K562 (cell line): Measurements from ENCODE around the gene SRM. TPM values are rescaled to one million over a fixed set of nuclear protein-coding genes. Genes with fewer than 3 reads are reported as not detected.

Experiments used
- ATAC-seq: fragments of 200-7000 bp; cut with Tn5 transposase; 3 replicates; pipeline ENCODE4 v1.9.1; 2020; ENCODE audit warnings: moderate library complexity
- BruUV-seq: library from RNA; stranded (reverse); fragments of 400-500 nt; replicated peaks from 2 replicates; lab custom pipeline; 2021; lab: Mats Ljungman, UMichigan
- CTCF ChIA-PET: fragments of 300-600 bp; formaldehyde crosslinking; extraction: SDS; loops from one replicate; lab custom pipeline; 2021; ENCODE audit warnings: low intra/inter-chr PET ratio; lab: Yijun Ruan, JAX
- POLR2A ChIA-PET: fragments of 300-600, 350-650 bp; sonication (Branson Sonifier 250); formaldehyde crosslinking; extraction: SDS; loops from one replicate; lab custom pipeline; 2021; ENCODE audit warnings: antibody characterized with exemption, inconsistent platforms; lab: Yijun Ruan, JAX
- DNase-seq, 4 experiments: peaks; one replicate each; pipeline versions ENCODE4 v3.0.0 to v3.0.0-alpha.2; 2011 to 2018; ENCODE audit warnings: low spot score in 3 of 4, mixed read lengths in 3 of 4; ENCODE audit errors: extremely low read depth in 1 of 4
- FAIRE-seq: peaks from 2 replicates; lab custom pipeline; 2011; peaks lifted over from hg19 to GRCh38; lab: Jason Lieb, UNC
- H2AFZ ChIP-seq: 2 replicates; pipeline ENCODE4 v1.6.0; 2011; ENCODE audit warnings: low read depth, low read length, control low read depth, inconsistent platforms
- H3K27ac ChIP-seq: fragments of 200-600 bp; 3 replicates; pipeline ENCODE4 v1.8.0; 2011; ENCODE audit warnings: low read depth, mild to moderate bottlenecking, control low read depth, inconsistent platforms, low read length, moderate library complexity, mixed read lengths; ENCODE audit errors: extremely low read depth
- H3K27me3 ChIP-seq, 2 experiments: fragments of 300-600 bp in 1 of 2; 2 replicates in 1 of 2; 3 replicates in 1 of 2; pipeline versions ENCODE4 v1.6.0 to v1.8.0; 2011; ENCODE audit warnings: inconsistent platforms in 2 of 2, low read length in 2 of 2, mild to moderate bottlenecking in 1 of 2, mixed read lengths in 1 of 2, moderate library complexity in 1 of 2; ENCODE audit not compliant: control insufficient read depth in 2 of 2, insufficient read depth in 2 of 2
- H3K36me3 ChIP-seq: fragments of 300-600 bp; 3 replicates; pipeline ENCODE4 v1.8.0; 2011; ENCODE audit warnings: mild to moderate bottlenecking, low read length, inconsistent platforms; ENCODE audit not compliant: control insufficient read depth, insufficient read depth
- H3K4me1 ChIP-seq, 2 experiments: fragments of 200-600 bp in 1 of 2; replicated peaks in 1 of 2; 2 replicates in 1 of 2; 3 replicates in 1 of 2; pipeline versions ENCODE4 v1.5.1 to v1.8.0; 2011; ENCODE audit warnings: inconsistent platforms in 2 of 2, low read length in 2 of 2, mild to moderate bottlenecking in 1 of 2, mixed read lengths in 1 of 2, moderate library complexity in 1 of 2; ENCODE audit not compliant: control insufficient read depth in 2 of 2, insufficient read depth in 2 of 2
- H3K4me2 ChIP-seq: 2 replicates; pipeline ENCODE4 v1.6.1; 2011; ENCODE audit warnings: low read length, control low read depth, inconsistent platforms, mixed read lengths; ENCODE audit not compliant: insufficient read depth
- H3K4me3 ChIP-seq: fragments of 200-600 bp; sonication (generic), shearing (Covaris generic); 2 replicates; pipeline ENCODE4 v1.5.1; 2016; ENCODE audit warnings: control low read depth, inconsistent platforms
- H3K79me2 ChIP-seq: fragments of 200-600 bp; 3 replicates; pipeline ENCODE4 v1.8.0; 2011; ENCODE audit warnings: low read length, inconsistent platforms; ENCODE audit not compliant: control insufficient read depth, insufficient read depth
- H3K9ac ChIP-seq, 2 experiments: 2 replicates each; pipeline versions ENCODE4 v1.6.0 to v1.6.1; 2011; ENCODE audit warnings: low read depth in 2 of 2, low read length in 2 of 2, control low read depth in 1 of 2, inconsistent platforms in 1 of 2, mild to moderate bottlenecking in 1 of 2, mixed read lengths in 1 of 2; ENCODE audit not compliant: insufficient read depth in 1 of 2
- H3K9me1 ChIP-seq: one replicate; pipeline ENCODE4 v1.6.0; 2011; ENCODE audit warnings: inconsistent platforms, mild to moderate bottlenecking, low read length, moderate library complexity; ENCODE audit not compliant: control insufficient read depth, insufficient read depth
- H3K9me3 ChIP-seq: replicated peaks from 2 replicates; pipeline ENCODE4 v1.5.1; 2011; ENCODE audit warnings: low read depth, low read length, inconsistent platforms; ENCODE audit not compliant: control insufficient read depth, insufficient read depth
- H4K20me1 ChIP-seq: replicated peaks from 2 replicates; pipeline ENCODE4 v1.6.1; 2011; ENCODE audit warnings: low read length, inconsistent platforms, mixed read lengths; ENCODE audit not compliant: control insufficient read depth, insufficient read depth
- CREBBP ChIP-seq: IDR thresholded peaks from one replicate; pipeline ENCODE4 v1.6.1; 2012; ENCODE audit warnings: low read depth, mild to moderate bottlenecking, control low read depth, inconsistent platforms, low read length
- ETV5 ChIP-seq: sonication (generic); formaldehyde crosslinking; IDR thresholded peaks from 2 replicates; pipeline ENCODE4 v1.4.0; 2020; ENCODE audit warnings: low read depth, mild to moderate bottlenecking, missing genetic modification reagents
- KDM5B ChIP-seq: fragments of 200-600 bp; sonication (generic); IDR thresholded peaks from 2 replicates; pipeline ENCODE4 v1.6.1; 2012; ENCODE audit warnings: low read depth, mild to moderate bottlenecking, moderate library complexity, low read length, control low read depth, inconsistent platforms; ENCODE audit not compliant: insufficient replicate concordance
- L3MBTL2 ChIP-seq: fragments of 450-650 bp; IDR thresholded peaks from 2 replicates; pipeline ENCODE4 v1.6.1; 2016; ENCODE audit warnings: mild to moderate bottlenecking, moderate library complexity
- MNT ChIP-seq, 2 experiments: fragments of 450-650 bp; conservative IDR thresholded peaks; 2 replicates each; pipeline ENCODE4 v1.6.1; 2017; ENCODE audit warnings: mild to moderate bottlenecking in 2 of 2, moderate library complexity in 2 of 2
- NR2C2 ChIP-seq, 2 experiments: fragments of 200-800 bp in 1 of 2; sonication (Bioruptor generic) in 1 of 2; sonication (generic) in 1 of 2; formaldehyde crosslinking in 1 of 2; IDR thresholded peaks; 2 replicates each; pipeline versions ENCODE4 v1.6.1 to v1.8.0; 2016 to 2022; ENCODE audit warnings: mild to moderate bottlenecking in 1 of 2, missing compliant biosample characterization in 1 of 2, missing genetic modification characterization in 1 of 2, missing genetic modification reagents in 1 of 2
- RBBP5 ChIP-seq: fragments of 200-600 bp; sonication (generic); IDR thresholded peaks from 2 replicates; pipeline ENCODE4 v1.6.1; 2012; ENCODE audit warnings: borderline replicate concordance, mild to moderate bottlenecking, low read length, control low read depth, inconsistent platforms; ENCODE audit not compliant: insufficient read depth, poor library complexity, severe bottlenecking
- U2AF2 ChIP-seq: fragments of 200-400 bp; formaldehyde crosslinking; optimal IDR thresholded peaks from 2 replicates; pipeline ENCODE3; 2017; ENCODE audit warnings: low read depth, mild to moderate bottlenecking, low read length
- ZNF431 ChIP-seq: sonication (generic); formaldehyde crosslinking; IDR thresholded peaks from 2 replicates; pipeline ENCODE4 v1.8.0; 2022; ENCODE audit warnings: mild to moderate bottlenecking, missing genetic modification reagents
- ZNF57 ChIP-seq: fragments of 450-650 bp; formaldehyde crosslinking; IDR thresholded peaks from 2 replicates; pipeline ENCODE4 v1.4.0; 2020; ENCODE audit warnings: mild to moderate bottlenecking, moderate library complexity
- WGBS: fragments of 100-300 bp; shearing (Covaris generic); methylation state at CpG from one replicate; pipeline ENCODE4 v1.1.6; 2016; ENCODE audit warnings: low coverage, mixed read lengths; ENCODE audit not compliant: insufficient coverage; ENCODE audit errors: missing lambda C conversion rate; 5-methylcytosine and 5-hydroxymethylcytosine counted together
- in situ Hi-C: fragments of 300-500 bp; cut with MboI; formaldehyde crosslinking; loops from 4 replicates; pipeline ENCODE4 v1.15.0; 2018; ENCODE audit warnings: inconsistent platforms, mixed read lengths
- intact Hi-C: fragments of 100-400 bp; cut with micrococcal nuclease; formaldehyde crosslinking; loops from 2 replicates; pipeline ENCODE4 v1.14.2; 2022
- polyA plus RNA-seq, 8 experiments: library from polyadenylated mRNA; depleted of rRNA in 4 of 8; stranded (reverse) in 5 of 8; unstranded in 3 of 8; fragments of >200 nt; fragmentation: Nextera tagmentation in 2 of 8; fragmentation: Illumina TruSeq in 1 of 8; extraction: Ambion mirVana in 2 of 8; extraction: Trizol in 1 of 8; gene quantifications; 2 replicates each; pipeline versions ENCODE4 v1.2.1 to v1.2.3, GENCODE V29; 2011 to 2014; ENCODE audit warnings: inconsistent platforms in 1 of 8, missing spikeins in 1 of 8
- total RNA-seq, 7 experiments: library from RNA; depleted of rRNA in 6 of 7; stranded (reverse); fragments of >200 nt in 6 of 7; fragmentation: Illumina TruSeq in 2 of 7; extraction: Trizol in 2 of 7; gene quantifications; 2 replicates each; pipeline versions ENCODE4 v1.2.1 to v1.2.3, GENCODE V29; 2011 to 2021; ENCODE audit warnings: low replicate concordance in 1 of 7
- TF ChIP-seq, protein P1 (sequence below): sonication (generic); formaldehyde crosslinking; IDR thresholded peaks from 2 replicates; pipeline ENCODE4 v1.8.0; 2022; ENCODE audit warnings: mild to moderate bottlenecking, missing genetic modification reagents
- TF ChIP-seq, protein P2 (sequence below), 2 experiments: fragments of 150-350 bp in 1 of 2; IDR thresholded peaks; 2 replicates each; pipeline ENCODE4 v1.6.1; 2012 to 2016; ENCODE audit warnings: low read depth in 2 of 2, low read length in 2 of 2, mild to moderate bottlenecking in 1 of 2, moderate library complexity in 1 of 2

The SRM gene
- total and polyA plus RNA-seq, 9 of the 15 experiments (the other 6 are each of a cell fraction or from before 2014, with no cell fraction given), result 23.9 to 373 (median 82.5) TPM

- ChIA-PET POLR2A (interaction anchor here (0.6 to 3.4 kb wide), 22 partner anchors 8 to 224 kb away, joined by 3 to 28 read pairs (median 4); partner anchors contain the start of gene TARDBP), CTCF (interaction anchor here (0.6 kb wide), 1 partner anchor 1133 kb away, joined by 5 read pairs; no protein-coding TSS in a partner anchor)
- Histone ChIP-seq H3K4me3 (peak within 1 kb of the TSS; percentile 86), H3K4me1 (peaks cover 8 to 14% of the 10 kb centered on the region in 2 experiments; a peak in 4 of 5 replicates), H3K27ac (peak within 1 kb of the TSS; percentile 87), H2AFZ (peak within 1 kb of the TSS; percentile 96), H4K20me1 (no peaks in the 10 kb centered on the region), H3K79me2 (peaks cover 27% of the 10 kb centered on the region), H3K9ac (peak within 1 kb of the TSS; percentile 95 to 99), H3K9me1 (no peaks in the 10 kb centered on the region), H3K27me3 (no peaks in the 10 kb centered on the region), H3K36me3 (peaks cover 38% of the 10 kb centered on the region), H3K4me2 (peak within 1 kb of the TSS; percentile 94), H3K9me3 (no peaks in the 10 kb centered on the region)
- in situ Hi-C loops, result no loop called here
- no TSS peak for BruUV-seq
- intact Hi-C loops, result no loop called here
- peak; percentile 98 to 99 (median 98) for DNase-seq
- WGBS, result under 1% methylated on average over 77 of the region's 78 CpGs
- FAIRE-seq, result peak; percentile 90
- ATAC-seq, result peak; percentile 96
- no peak for TF ChIP-seq U2AF2
- TF ChIP-seq MNT (conservative IDR thresholded peaks at IDR 0.05), result peak; percentile 54 to 72; a peak in 2 of 4 replicates
- TF ChIP-seq ZNF431 (CRISPR knock-in tag), result 0 out of 2 replicates have a peak, but pooled peaks have one; percentile 20
- TF ChIP-seq NR2C2 (CRISPR knock-in tag; IDR thresholded peaks at IDR 0.05), result no peak
- peak; percentile 64; the same call in 1 of the 2 replicates for TF ChIP-seq NR2C2 (tag; IDR thresholded peaks at IDR 0.05)
- TF ChIP-seq CREBBP, result no peak
- TF ChIP-seq RBBP5, result peak; percentile 100
- TF ChIP-seq ETV5 (CRISPR knock-in tag), result peak; percentile 31; the same call in 1 of the 2 replicates
- TF ChIP-seq KDM5B, result peak; percentile 91
- TF ChIP-seq, protein P1, sequence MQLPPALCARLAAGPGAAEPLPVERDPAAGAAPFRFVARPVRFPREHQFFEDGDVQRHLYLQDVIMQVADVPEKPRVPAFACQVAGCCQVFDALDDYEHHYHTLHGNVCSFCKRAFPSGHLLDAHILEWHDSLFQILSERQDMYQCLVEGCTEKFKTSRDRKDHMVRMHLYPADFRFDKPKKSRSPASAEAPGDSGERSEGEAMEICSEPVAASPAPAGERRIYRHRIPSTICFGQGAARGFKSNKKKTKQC (CRISPR knock-in tag), result peak; percentile 82; the same call in 1 of the 2 replicates
- TF ChIP-seq ZNF57, result peak; percentile 48; the same call in 1 of the 2 replicates
- peak; percentile 71 for TF ChIP-seq L3MBTL2
- TF ChIP-seq, protein P2, sequence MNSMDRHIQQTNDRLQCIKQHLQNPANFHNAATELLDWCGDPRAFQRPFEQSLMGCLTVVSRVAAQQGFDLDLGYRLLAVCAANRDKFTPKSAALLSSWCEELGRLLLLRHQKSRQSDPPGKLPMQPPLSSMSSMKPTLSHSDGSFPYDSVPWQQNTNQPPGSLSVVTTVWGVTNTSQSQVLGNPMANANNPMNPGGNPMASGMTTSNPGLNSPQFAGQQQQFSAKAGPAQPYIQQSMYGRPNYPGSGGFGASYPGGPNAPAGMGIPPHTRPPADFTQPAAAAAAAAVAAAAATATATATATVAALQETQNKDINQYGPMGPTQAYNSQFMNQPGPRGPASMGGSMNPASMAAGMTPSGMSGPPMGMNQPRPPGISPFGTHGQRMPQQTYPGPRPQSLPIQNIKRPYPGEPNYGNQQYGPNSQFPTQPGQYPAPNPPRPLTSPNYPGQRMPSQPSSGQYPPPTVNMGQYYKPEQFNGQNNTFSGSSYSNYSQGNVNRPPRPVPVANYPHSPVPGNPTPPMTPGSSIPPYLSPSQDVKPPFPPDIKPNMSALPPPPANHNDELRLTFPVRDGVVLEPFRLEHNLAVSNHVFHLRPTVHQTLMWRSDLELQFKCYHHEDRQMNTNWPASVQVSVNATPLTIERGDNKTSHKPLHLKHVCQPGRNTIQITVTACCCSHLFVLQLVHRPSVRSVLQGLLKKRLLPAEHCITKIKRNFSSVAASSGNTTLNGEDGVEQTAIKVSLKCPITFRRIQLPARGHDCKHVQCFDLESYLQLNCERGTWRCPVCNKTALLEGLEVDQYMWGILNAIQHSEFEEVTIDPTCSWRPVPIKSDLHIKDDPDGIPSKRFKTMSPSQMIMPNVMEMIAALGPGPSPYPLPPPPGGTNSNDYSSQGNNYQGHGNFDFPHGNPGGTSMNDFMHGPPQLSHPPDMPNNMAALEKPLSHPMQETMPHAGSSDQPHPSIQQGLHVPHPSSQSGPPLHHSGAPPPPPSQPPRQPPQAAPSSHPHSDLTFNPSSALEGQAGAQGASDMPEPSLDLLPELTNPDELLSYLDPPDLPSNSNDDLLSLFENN (IDR thresholded peaks at IDR 0.05; ENCODE audit: low read depth in 2 of 2, low read length in 2 of 2), result no peak
These were observed 39.7 kb upstream of the SRM start, which contains the start of gene EXOSC10 for GRCh38 chr1:11099310-11100148. TSS of gene EXOSC10 (minus strand) at chr1:11099869. CDS start at chr1:11099831, 38 bp downstream.
